H9 (cell line): Measurements from ENCODE around the gene GRIK4. TPM values are rescaled to one million over a fixed set of nuclear protein-coding genes. Genes with fewer than 3 reads are reported as not detected.

Experiments used
- DNase-seq: peaks from one replicate; pipeline ENCODE4 v3.0.0-alpha.2; 2017
- H2AFZ ChIP-seq: one replicate; pipeline ENCODE4 v1.6.1; 2013; ENCODE audit warnings: mild to moderate bottlenecking, low read length, control low read depth, moderate library complexity
- H2AK5ac ChIP-seq: 2 replicates; pipeline ENCODE4 v1.6.1; 2013; ENCODE audit warnings: low read length, control low read depth, mixed read lengths; ENCODE audit not compliant: insufficient read length
- H2BK120ac ChIP-seq: one replicate; pipeline ENCODE4 v1.6.1; 2013; ENCODE audit warnings: low read depth, mild to moderate bottlenecking, low read length, control low read depth, inconsistent platforms; ENCODE audit not compliant: poor library complexity, severe bottlenecking
- H2BK12ac ChIP-seq: 2 replicates; pipeline ENCODE4 v1.6.1; 2013; ENCODE audit warnings: low read length, control low read depth, mixed read lengths, low read depth; ENCODE audit not compliant: insufficient read length
- H2BK15ac ChIP-seq: 2 replicates; pipeline ENCODE4 v1.6.1; 2013; ENCODE audit warnings: low read depth, low read length, control low read depth
- H2BK20ac ChIP-seq: one replicate; pipeline ENCODE4 v1.6.1; 2013; ENCODE audit warnings: low read depth, mild to moderate bottlenecking, low read length, control low read depth, inconsistent platforms; ENCODE audit not compliant: poor library complexity, severe bottlenecking
- H2BK5ac ChIP-seq: 2 replicates; pipeline ENCODE4 v1.6.1; 2013; ENCODE audit warnings: low read length, control low read depth, mixed read lengths; ENCODE audit not compliant: insufficient read length
- H3K14ac ChIP-seq: 2 replicates; pipeline ENCODE4 v1.6.1; 2013; ENCODE audit warnings: low read length, control low read depth; ENCODE audit not compliant: insufficient read depth
- H3K18ac ChIP-seq: 2 replicates; pipeline ENCODE4 v1.6.1; 2013; ENCODE audit warnings: low read depth, mild to moderate bottlenecking, mixed read lengths, low read length, control low read depth; ENCODE audit not compliant: insufficient read length
- H3K23ac ChIP-seq: 2 replicates; pipeline ENCODE4 v1.6.1; 2013; ENCODE audit warnings: low read length, control low read depth, mixed read lengths, low read depth; ENCODE audit not compliant: insufficient read length
- H3K23me2 ChIP-seq: 2 replicates; pipeline ENCODE4 v1.6.1; 2013; ENCODE audit warnings: low read depth, mild to moderate bottlenecking, mixed read lengths, low read length, control low read depth; ENCODE audit not compliant: insufficient read length, poor library complexity, severe bottlenecking
- H3K27ac ChIP-seq: 2 replicates; pipeline ENCODE4 v1.5.1; 2013; ENCODE audit warnings: low read length, control low read depth, mixed read lengths, low read depth; ENCODE audit not compliant: insufficient read length
- H3K27me3 ChIP-seq: 2 replicates; pipeline ENCODE4 v1.6.1; 2013; ENCODE audit warnings: low read length, control low read depth, inconsistent platforms; ENCODE audit not compliant: insufficient read depth
- H3K4ac ChIP-seq: 2 replicates; pipeline ENCODE4 v1.6.1; 2013; ENCODE audit warnings: low read depth, mild to moderate bottlenecking, control low read depth, inconsistent platforms, low read length, moderate library complexity
- H3K4me1 ChIP-seq: 2 replicates; pipeline ENCODE4 v1.6.1; 2013; ENCODE audit warnings: low read length, control low read depth, inconsistent platforms; ENCODE audit not compliant: insufficient read depth
- H3K4me2 ChIP-seq: 2 replicates; pipeline ENCODE4 v1.6.1; 2013; ENCODE audit warnings: low read length, control low read depth, mixed read lengths; ENCODE audit not compliant: insufficient read length, insufficient read depth
- H3K56ac ChIP-seq: 2 replicates; pipeline ENCODE4 v1.6.1; 2013; ENCODE audit warnings: low read depth, mild to moderate bottlenecking, mixed read lengths, low read length, control low read depth; ENCODE audit not compliant: insufficient read length
- H3K79me1 ChIP-seq: 2 replicates; pipeline ENCODE4 v1.6.1; 2013; ENCODE audit warnings: low read depth, mild to moderate bottlenecking, moderate library complexity, low read length, control low read depth, inconsistent platforms; ENCODE audit not compliant: insufficient read depth, poor library complexity, severe bottlenecking
- H3K79me2 ChIP-seq: 2 replicates; pipeline ENCODE4 v1.6.1; 2013; ENCODE audit warnings: low read length, control low read depth, inconsistent platforms; ENCODE audit not compliant: insufficient read depth
- H3K9ac ChIP-seq: 2 replicates; pipeline ENCODE4 v1.6.1; 2013; ENCODE audit warnings: low read length, control low read depth, mixed read lengths; ENCODE audit not compliant: insufficient read length; ENCODE audit errors: extremely low read depth
- H3K9me3 ChIP-seq: one replicate; pipeline ENCODE4 v1.6.1; 2013; ENCODE audit warnings: low read depth, low read length, inconsistent platforms; ENCODE audit not compliant: control insufficient read depth
- H3T11ph ChIP-seq: one replicate; pipeline ENCODE4 v1.6.1; 2013; ENCODE audit warnings: mild to moderate bottlenecking, low read length, control low read depth, inconsistent platforms
- H4K20me1 ChIP-seq: one replicate; pipeline ENCODE4 v1.6.1; 2013; ENCODE audit not compliant: control insufficient read depth, insufficient read length, insufficient read depth
- H4K5ac ChIP-seq: 2 replicates; pipeline ENCODE4 v1.6.1; 2013; ENCODE audit warnings: low read depth, mild to moderate bottlenecking, mixed read lengths, low read length, control low read depth; ENCODE audit not compliant: insufficient read length
- H4K8ac ChIP-seq: replicated peaks from 2 replicates; pipeline ENCODE4 v1.6.1; 2013; ENCODE audit warnings: low read length, control low read depth, mixed read lengths, low read depth; ENCODE audit not compliant: insufficient read length
- H4K91ac ChIP-seq: 2 replicates; pipeline ENCODE4 v1.6.1; 2013; ENCODE audit warnings: low read depth, mild to moderate bottlenecking, moderate library complexity, mixed read lengths, low read length, control low read depth; ENCODE audit not compliant: insufficient read length
- H3K27ac Mint-ChIP-seq, 3 experiments: 2 replicates in 2 of 3; 3 replicates in 1 of 3; pipeline ENCODE4 v1.8.0; 2020 to 2021; ENCODE audit warnings: mixed read lengths in 3 of 3, mild to moderate bottlenecking in 1 of 3, moderate library complexity in 1 of 3
- H3K27me3 Mint-ChIP-seq: 2 replicates; pipeline ENCODE4 v1.8.0; 2021; ENCODE audit warnings: low read depth, mild to moderate bottlenecking, moderate library complexity, mixed read lengths
- H3K36me3 Mint-ChIP-seq, 3 experiments: 2 replicates in 2 of 3; 3 replicates in 1 of 3; pipeline ENCODE4 v1.8.0; 2020 to 2021; ENCODE audit warnings: low read depth in 3 of 3, mixed read lengths in 3 of 3; ENCODE audit not compliant: insufficient read depth in 1 of 3
- H3K4me1 Mint-ChIP-seq, 2 experiments: 2 replicates each; pipeline ENCODE4 v1.8.0; 2020; ENCODE audit warnings: mixed read lengths in 2 of 2
- H3K4me3 Mint-ChIP-seq, 2 experiments: 2 replicates in 1 of 2; 3 replicates in 1 of 2; pipeline ENCODE4 v1.8.0; 2020 to 2021; ENCODE audit warnings: mild to moderate bottlenecking in 2 of 2, mixed read lengths in 2 of 2, moderate library complexity in 1 of 2
- H3K9me3 Mint-ChIP-seq, 2 experiments: 2 replicates in 1 of 2; 3 replicates in 1 of 2; pipeline ENCODE4 v1.8.0; 2020; ENCODE audit warnings: mild to moderate bottlenecking in 2 of 2, mixed read lengths in 2 of 2, moderate library complexity in 1 of 2
- CTCF ChIP-seq: fragments of 200-600 bp; sonication (generic); conservative IDR thresholded peaks from 3 replicates; pipeline ENCODE4 v1.8.0; 2021; ENCODE audit warnings: antibody characterized with exemption, mild to moderate bottlenecking
- WGBS: extraction: QIAGEN DNeasy Blood & Tissue Kit; methylation state at CpG from one replicate; pipeline ENCODE4 v1.1.7; 2013; ENCODE audit warnings: missing lambda C conversion rate, low lambda C conversion rate, mixed read lengths; ENCODE audit not compliant: insufficient read length; ENCODE audit errors: extremely low coverage; 5-methylcytosine and 5-hydroxymethylcytosine counted together
- total RNA-seq: library from RNA; stranded (reverse); gene quantifications from 2 replicates; pipeline ENCODE4 v1.2.1, GENCODE V29; 2021

The GRIK4 gene
- total RNA-seq, 1 experiment from 2014 or later: 2.3 TPM

- Histone ChIP-seq H3T11ph (no peak overlapping the region), H4K20me1 (no peaks in the 10 kb centered on the region), H3K27ac (no peak overlapping the region), H3K27me3 (no peaks in the 10 kb centered on the region), H3K79me2 (no peaks in the 10 kb centered on the region), H2BK15ac (no peak overlapping the region), H3K9me3 (no peaks in the 10 kb centered on the region), H2AFZ (no peak overlapping the region), H2BK5ac (no peak overlapping the region), H3K4me2 (no peak overlapping the region), H4K91ac (no peak overlapping the region), H3K79me1 (no peaks in the 10 kb centered on the region), H2BK120ac (no peak overlapping the region), H3K56ac (no peak overlapping the region), H4K5ac (no peak overlapping the region), H3K4me1 (no peaks in the 10 kb centered on the region), H4K8ac (no peak overlapping the region), H3K4ac (no peak overlapping the region), H2BK12ac (no peak overlapping the region), H2AK5ac (no peak overlapping the region), H3K18ac (no peak overlapping the region), H3K9ac (no peak overlapping the region), H3K14ac (no peak overlapping the region), H3K23ac (no peak overlapping the region), H3K23me2 (no peaks in the 10 kb centered on the region), H2BK20ac (no peak overlapping the region)
- Mint-ChIP-seq H3K4me3 (no peak overlapping the region), H3K36me3 (no peaks in the 10 kb centered on the region), H3K27ac (no peak overlapping the region), H3K9me3 (no peaks in the 10 kb centered on the region), H3K4me1 (peaks cover 13 to 22% of the 10 kb centered on the region in 2 experiments), H3K27me3 (peaks cover 3% of the 10 kb centered on the region)
- TF ChIP-seq CTCF: no peak
- no peak for DNase-seq
- no CpG with 5 or more reads among the region's 6 CpGs for WGBS
These were observed 406.2 kb downstream of the GRIK4 start for GRCh38 chr11:120917559-120918239.
